Fibroblast of gingiva (primary cell): ENCODE results near the gene ENOX2.

Experiments
- DNase-seq: peaks from one replicate; pipeline ENCODE4 v3.0.0-alpha.2; 2011; ENCODE audit warnings: low read depth

ENOX2 gene

GRCh38 chrX:130626521-130626920 lies 276.5 kb downstream of the ENOX2 start:
- peak; percentile 6 for DNase-seq

- DNase-seq: no peak
Measured at GRCh38 chrX:130625386-130625785, 277.6 kb downstream of the ENOX2 start.

GRCh38 chrX:130623518-130623917 lies 279.5 kb downstream of the ENOX2 start:
- no peak for DNase-seq

GRCh38 chrX:130615941-130616340 lies 287.1 kb downstream of the ENOX2 start:
- no peak for DNase-seq

- DNase-seq: no peak
Measured at GRCh38 chrX:130607431-130607830, 295.6 kb downstream of the ENOX2 start.

- no peak for DNase-seq
Measured at GRCh38 chrX:130606425-130606824, 296.6 kb downstream of the ENOX2 start.

- DNase-seq: no peak
Measured at GRCh38 chrX:130604882-130605281, 298.1 kb downstream of the ENOX2 start.

- no peak for DNase-seq
Measured at GRCh38 chrX:130594453-130594916, 308.5 kb downstream of the ENOX2 start.

- no peak for DNase-seq
Measured at GRCh38 chrX:130593911-130594310, 309.1 kb downstream of the ENOX2 start.

GRCh38 chrX:130592204-130592603 lies 310.8 kb downstream of the ENOX2 start:
- DNase-seq: no peak

GRCh38 chrX:130578906-130579305 lies 324.1 kb downstream of the ENOX2 start:
- DNase-seq: no peak

- DNase-seq: no peak
Measured at GRCh38 chrX:130577431-130577830, 325.6 kb downstream of the ENOX2 start.

- DNase-seq: peak; percentile 36
Measured at GRCh38 chrX:130575831-130576389, 327.1 kb downstream of the ENOX2 start.
